Fibroblast of mammary gland (primary cell): Measurements from ENCODE around the gene ZSWIM6.
A peak's percentile ranks its signal among the peaks of the same experiment; 100 is the strongest.
"Not testable (repeated sequence)": the region's sequence is repeated elsewhere in the genome, so short reads cannot be mapped to it uniquely, and the experiment has no call there.

Source experiments
- DNase-seq: peaks from one replicate; pipeline ENCODE4 v3.0.0-alpha.2; 2010; ENCODE audit warnings: low read depth
- H3K4me3 ChIP-seq: 2 replicates; pipeline ENCODE4 v1.5.1; 2011; ENCODE audit warnings: low read depth, mild to moderate bottlenecking, low read length, moderate library complexity; ENCODE audit not compliant: control insufficient read depth
- CTCF ChIP-seq: conservative IDR thresholded peaks from 2 replicates; pipeline ENCODE4 v1.5.1; 2011; ENCODE audit warnings: low read depth, low read length, inconsistent platforms; ENCODE audit not compliant: control insufficient read depth, insufficient read depth

The ZSWIM6 gene

GRCh38 chr5:61408476-61409168, 76.6 kb downstream of the ZSWIM6 start:
- peak overlapping the region; percentile 20 for H3K4me3 ChIP-seq

GRCh38 chr5:61409568-61409967, 77.5 kb downstream of the ZSWIM6 start:
- peak overlapping the region; percentile 20 for H3K4me3 ChIP-seq
- TF ChIP-seq CTCF: no peak
- peak; percentile 93 for DNase-seq

More at GRCh38 chr5:61408476-61409168, 76.6 kb downstream of the ZSWIM6 start:
- no peak for TF ChIP-seq CTCF
- peak; percentile 99 for DNase-seq

GRCh38 chr5:61410811-61411210, 78.8 kb downstream of the ZSWIM6 start:
- H3K4me3 ChIP-seq: no peak overlapping the region
- TF ChIP-seq CTCF: no peak
- DNase-seq: no peak

- TF ChIP-seq CTCF: no peak
- no peak for DNase-seq
- no peak overlapping the region for H3K4me3 ChIP-seq
These were observed 80.3 kb downstream of the ZSWIM6 start for GRCh38 chr5:61412361-61412760.

- not testable (repeated sequence) for H3K4me3 ChIP-seq, DNase-seq
These were observed 81.1 kb downstream of the ZSWIM6 start for GRCh38 chr5:61413205-61413604.

GRCh38 chr5:61414806-61415205, 82.7 kb downstream of the ZSWIM6 start:
- no peak overlapping the region for H3K4me3 ChIP-seq
- DNase-seq: no peak
- no peak for TF ChIP-seq CTCF

GRCh38 chr5:61416010-61416409, 84.0 kb downstream of the ZSWIM6 start:
- no peak for TF ChIP-seq CTCF
- peak; percentile 11 for DNase-seq

More at GRCh38 chr5:61416010-61416409, 84.0 kb downstream of the ZSWIM6 start:
- H3K4me3 ChIP-seq: no peak overlapping the region
